ENCODE data around the gene SHISAL2B. TPM values are rescaled to one million over a fixed set of nuclear protein-coding genes. Genes with fewer than 3 reads are reported as not detected.

SHISAL2B gene
- polyA plus RNA-seq, 2 of the 4 experiments (the other 2 are of a cell fraction) = not detected

DNA sequence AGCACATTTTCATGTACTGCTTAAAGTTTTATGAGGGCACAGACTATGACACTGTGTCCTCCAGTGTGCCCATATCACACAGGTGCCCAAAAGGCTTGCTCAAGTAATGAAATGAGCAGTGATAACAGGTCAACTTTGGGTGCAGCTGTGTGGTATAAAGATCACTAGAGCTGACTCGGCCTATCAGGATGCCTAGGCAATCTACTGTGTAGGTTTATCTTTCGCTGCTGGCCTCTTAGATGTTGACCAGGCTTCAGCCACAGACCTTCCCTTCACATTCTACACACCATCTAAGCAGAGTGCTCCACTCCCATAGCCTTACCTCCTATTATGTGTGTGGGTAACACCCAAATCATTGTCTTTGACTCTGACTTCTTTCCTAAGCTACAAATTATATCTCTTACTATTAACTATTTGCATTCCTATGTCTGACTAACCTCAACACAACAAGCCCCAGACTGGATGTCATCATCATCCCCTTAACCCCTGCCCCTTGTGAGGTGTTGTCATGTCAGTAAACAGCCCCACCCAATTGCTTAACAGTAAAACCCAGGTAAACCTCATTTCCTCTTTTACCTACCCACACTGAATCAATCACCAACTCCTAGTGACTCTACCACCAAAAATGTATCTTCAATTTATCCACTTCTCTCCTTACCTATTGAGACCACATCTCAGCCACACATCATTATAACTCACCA is 75.7 kb downstream of the SHISAL2B start:
- Histone ChIP-seq H3K4me2 (peak overlapping the region; percentile 88; the same call in 1 of the 3 replicates), H3K9me3 (no peaks in the 10 kb centered on the region), H3K4me3 (no peak overlapping the region), H3K27ac (no peak overlapping the region), H3K4me1 (peaks cover 27% of the 10 kb centered on the region; the same call in 2 of the 3 replicates)
- no peak for DNase-seq (ENCODE audit: low read depth in 1 of 2, low spot score in 1 of 2)
- ChIA-PET POLR2A (no interaction called here), CTCF (interaction anchor here (2.5 kb wide), 1 partner anchor 18 kb away, joined by 16 read pairs; no protein-coding TSS in a partner anchor)
- no peak for TF ChIP-seq POLR2A (IDR thresholded peaks at IDR 0.05; ENCODE audit: low read length)
- TF ChIP-seq, protein P1, sequence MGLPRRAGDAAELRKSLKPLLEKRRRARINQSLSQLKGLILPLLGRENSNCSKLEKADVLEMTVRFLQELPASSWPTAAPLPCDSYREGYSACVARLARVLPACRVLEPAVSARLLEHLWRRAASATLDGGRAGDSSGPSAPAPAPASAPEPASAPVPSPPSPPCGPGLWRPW (IDR thresholded peaks at IDR 0.05) = no peak
- TF ChIP-seq FOXS1 (CRISPR knock-in tag; IDR thresholded peaks at IDR 0.05) = no peak
- TF ChIP-seq, protein P2, sequence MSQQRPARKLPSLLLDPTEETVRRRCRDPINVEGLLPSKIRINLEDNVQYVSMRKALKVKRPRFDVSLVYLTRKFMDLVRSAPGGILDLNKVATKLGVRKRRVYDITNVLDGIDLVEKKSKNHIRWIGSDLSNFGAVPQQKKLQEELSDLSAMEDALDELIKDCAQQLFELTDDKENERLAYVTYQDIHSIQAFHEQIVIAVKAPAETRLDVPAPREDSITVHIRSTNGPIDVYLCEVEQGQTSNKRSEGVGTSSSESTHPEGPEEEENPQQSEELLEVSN (IDR thresholded peaks at IDR 0.05; ENCODE audit: borderline replicate concordance, low read depth) = no peak
- TF ChIP-seq SREBF2 (IDR thresholded peaks at IDR 0.05) = no peak
- TF ChIP-seq, protein P3, sequence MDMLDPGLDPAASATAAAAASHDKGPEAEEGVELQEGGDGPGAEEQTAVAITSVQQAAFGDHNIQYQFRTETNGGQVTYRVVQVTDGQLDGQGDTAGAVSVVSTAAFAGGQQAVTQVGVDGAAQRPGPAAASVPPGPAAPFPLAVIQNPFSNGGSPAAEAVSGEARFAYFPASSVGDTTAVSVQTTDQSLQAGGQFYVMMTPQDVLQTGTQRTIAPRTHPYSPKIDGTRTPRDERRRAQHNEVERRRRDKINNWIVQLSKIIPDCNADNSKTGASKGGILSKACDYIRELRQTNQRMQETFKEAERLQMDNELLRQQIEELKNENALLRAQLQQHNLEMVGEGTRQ (IDR thresholded peaks at IDR 0.05) = no peak
- TF ChIP-seq RCOR1 (IDR thresholded peaks at IDR 0.05; ENCODE audit: low read depth, low read length) = no peak
- TF ChIP-seq, protein P4, sequence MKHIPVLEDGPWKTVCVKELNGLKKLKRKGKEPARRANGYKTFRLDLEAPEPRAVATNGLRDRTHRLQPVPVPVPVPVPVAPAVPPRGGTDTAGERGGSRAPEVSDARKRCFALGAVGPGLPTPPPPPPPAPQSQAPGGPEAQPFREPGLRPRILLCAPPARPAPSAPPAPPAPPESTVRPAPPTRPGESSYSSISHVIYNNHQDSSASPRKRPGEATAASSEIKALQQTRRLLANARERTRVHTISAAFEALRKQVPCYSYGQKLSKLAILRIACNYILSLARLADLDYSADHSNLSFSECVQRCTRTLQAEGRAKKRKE (CRISPR knock-in tag; IDR thresholded peaks at IDR 0.05; ENCODE audit: low read depth) = no peak
- TF ChIP-seq MAFK (IDR thresholded peaks at IDR 0.05; ENCODE audit: partially characterized antibody) = no peak
- no peak for TF ChIP-seq SMC3 (IDR thresholded peaks at IDR 0.05)
- TF ChIP-seq KDM5A (IDR thresholded peaks at IDR 0.05) = no peak
- no peak for FAIRE-seq
- no peak for ATAC-seq
- WGBS (ENCODE audit: missing lambda C conversion rate) = 92% methylated on average over 2 of the region's 2 CpGs

DNA sequence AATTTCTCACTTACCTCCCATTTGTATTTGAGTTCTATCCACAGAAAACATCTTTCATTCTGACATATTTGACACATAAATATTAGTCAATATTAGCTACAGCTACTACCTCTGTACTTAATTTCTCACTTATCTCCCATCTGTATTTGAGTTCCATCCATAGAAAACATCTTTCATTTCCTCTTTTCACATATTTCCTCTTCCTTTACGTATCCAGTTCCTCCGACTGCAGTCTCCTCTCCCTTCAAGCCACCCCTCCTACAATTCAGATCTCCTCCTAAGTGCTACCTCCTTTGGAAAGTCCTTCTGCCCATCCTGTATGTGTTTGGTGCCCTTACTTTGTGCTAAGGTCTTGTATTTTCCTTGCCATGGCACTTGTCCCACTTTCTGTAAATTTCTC is 76.6 kb downstream of the SHISAL2B start:
- Histone ChIP-seq H3K27ac (no peak overlapping the region; a peak in 1 of 6 replicates), H3K4me1 (peaks cover 27% of the 10 kb centered on the region; the same call in 2 of the 3 replicates), H3K4me2 (peak overlapping the region; percentile 88), H3K9me3 (no peaks in the 10 kb centered on the region), H3K4me3 (peak overlapping the region; percentile 91)
- no peak for TF ChIP-seq NPAS2 (CRISPR knock-in tag; IDR thresholded peaks at IDR 0.05; ENCODE audit: borderline replicate concordance)
- TF ChIP-seq JUN (IDR thresholded peaks at IDR 0.05) = no peak
- no peak for TF ChIP-seq JUNB (IDR thresholded peaks at IDR 0.05)
- TF ChIP-seq NFE2L2 (conservative IDR thresholded peaks at IDR 0.05; ENCODE audit: low read length) = no peak
- TF ChIP-seq, protein P5, sequence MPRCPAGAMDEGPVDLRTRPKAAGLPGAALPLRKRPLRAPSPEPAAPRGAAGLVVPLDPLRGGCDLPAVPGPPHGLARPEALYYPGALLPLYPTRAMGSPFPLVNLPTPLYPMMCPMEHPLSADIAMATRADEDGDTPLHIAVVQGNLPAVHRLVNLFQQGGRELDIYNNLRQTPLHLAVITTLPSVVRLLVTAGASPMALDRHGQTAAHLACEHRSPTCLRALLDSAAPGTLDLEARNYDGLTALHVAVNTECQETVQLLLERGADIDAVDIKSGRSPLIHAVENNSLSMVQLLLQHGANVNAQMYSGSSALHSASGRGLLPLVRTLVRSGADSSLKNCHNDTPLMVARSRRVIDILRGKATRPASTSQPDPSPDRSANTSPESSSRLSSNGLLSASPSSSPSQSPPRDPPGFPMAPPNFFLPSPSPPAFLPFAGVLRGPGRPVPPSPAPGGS (IDR thresholded peaks at IDR 0.05) = no peak
- no peak for TF ChIP-seq NR3C1 (IDR thresholded peaks at IDR 0.05)
- TF ChIP-seq MYC (IDR thresholded peaks at IDR 0.05; ENCODE audit: borderline replicate concordance, low read length) = no peak
- TF ChIP-seq SMC3 (IDR thresholded peaks at IDR 0.05) = no peak
- no peak for TF ChIP-seq CBX8 (IDR thresholded peaks at IDR 0.05)
- no peak for TF ChIP-seq TP53 (CRISPR knock-in tag; IDR thresholded peaks at IDR 0.05)
- TF ChIP-seq TFCP2L1 (CRISPR knock-in tag; IDR thresholded peaks at IDR 0.05) = no peak
- no peak for TF ChIP-seq HEYL (CRISPR knock-in tag; IDR thresholded peaks at IDR 0.05)
- TF ChIP-seq HDAC2 (IDR thresholded peaks at IDR 0.05) = no peak
- TF ChIP-seq, protein P6, sequence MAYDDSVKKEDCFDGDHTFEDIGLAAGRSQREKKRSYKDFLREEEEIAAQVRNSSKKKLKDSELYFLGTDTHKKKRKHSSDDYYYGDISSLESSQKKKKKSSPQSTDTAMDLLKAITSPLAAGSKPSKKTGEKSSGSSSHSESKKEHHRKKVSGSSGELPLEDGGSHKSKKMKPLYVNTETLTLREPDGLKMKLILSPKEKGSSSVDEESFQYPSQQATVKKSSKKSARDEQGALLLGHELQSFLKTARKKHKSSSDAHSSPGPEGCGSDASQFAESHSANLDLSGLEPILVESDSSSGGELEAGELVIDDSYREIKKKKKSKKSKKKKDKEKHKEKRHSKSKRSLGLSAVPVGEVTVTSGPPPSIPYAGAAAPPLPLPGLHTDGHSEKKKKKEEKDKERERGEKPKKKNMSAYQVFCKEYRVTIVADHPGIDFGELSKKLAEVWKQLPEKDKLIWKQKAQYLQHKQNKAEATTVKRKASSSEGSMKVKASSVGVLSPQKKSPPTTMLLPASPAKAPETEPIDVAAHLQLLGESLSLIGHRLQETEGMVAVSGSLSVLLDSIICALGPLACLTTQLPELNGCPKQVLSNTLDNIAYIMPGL (CRISPR knock-in tag; IDR thresholded peaks at IDR 0.05; ENCODE audit: borderline replicate concordance) = no peak
- TF ChIP-seq RNF2 (IDR thresholded peaks at IDR 0.05; ENCODE audit: borderline replicate concordance, low read depth) = no peak
- TF ChIP-seq, protein P7, sequence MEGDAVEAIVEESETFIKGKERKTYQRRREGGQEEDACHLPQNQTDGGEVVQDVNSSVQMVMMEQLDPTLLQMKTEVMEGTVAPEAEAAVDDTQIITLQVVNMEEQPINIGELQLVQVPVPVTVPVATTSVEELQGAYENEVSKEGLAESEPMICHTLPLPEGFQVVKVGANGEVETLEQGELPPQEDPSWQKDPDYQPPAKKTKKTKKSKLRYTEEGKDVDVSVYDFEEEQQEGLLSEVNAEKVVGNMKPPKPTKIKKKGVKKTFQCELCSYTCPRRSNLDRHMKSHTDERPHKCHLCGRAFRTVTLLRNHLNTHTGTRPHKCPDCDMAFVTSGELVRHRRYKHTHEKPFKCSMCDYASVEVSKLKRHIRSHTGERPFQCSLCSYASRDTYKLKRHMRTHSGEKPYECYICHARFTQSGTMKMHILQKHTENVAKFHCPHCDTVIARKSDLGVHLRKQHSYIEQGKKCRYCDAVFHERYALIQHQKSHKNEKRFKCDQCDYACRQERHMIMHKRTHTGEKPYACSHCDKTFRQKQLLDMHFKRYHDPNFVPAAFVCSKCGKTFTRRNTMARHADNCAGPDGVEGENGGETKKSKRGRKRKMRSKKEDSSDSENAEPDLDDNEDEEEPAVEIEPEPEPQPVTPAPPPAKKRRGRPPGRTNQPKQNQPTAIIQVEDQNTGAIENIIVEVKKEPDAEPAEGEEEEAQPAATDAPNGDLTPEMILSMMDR (IDR thresholded peaks at IDR 0.05) = no peak
- DNase-seq (ENCODE audit: low read depth in 1 of 2, low spot score in 1 of 2) (no peak), ATAC-seq (no peak), FAIRE-seq (no peak)
- 98% methylated on average over 2 of the region's 2 CpGs for WGBS (ENCODE audit: missing lambda C conversion rate)
- POLR2A ChIA-PET = no interaction called here
- CTCF ChIA-PET = interaction anchor here (0.7 to 2.5 kb wide), 3 partner anchors 9 to 132 kb away, joined by 3 to 16 read pairs (median 3); no protein-coding TSS in a partner anchor
